ENCODE results near the gene QKI.

- no peak for TF ChIP-seq CTCF (IDR thresholded peaks at IDR 0.05; ENCODE audit: insufficient read depth, low read depth, low read length)
- no peak for TF ChIP-seq EZH2 (IDR thresholded peaks at IDR 0.05; ENCODE audit: insufficient read depth, low read length)
Measured at GRCh38 chr6:163626073-163626867, 211.8 kb downstream of the QKI start.
